HepG2 (cell line): ENCODE data around the gene MTX2. TPM values are rescaled to one million over a fixed set of nuclear protein-coding genes. Genes with fewer than 3 reads are reported as not detected.

Experiments
- BORCS8-MEF2B ChIP-seq: sonication (generic); formaldehyde crosslinking; IDR thresholded peaks from 2 replicates; pipeline ENCODE4 v1.8.0; 2022; ENCODE audit warnings: mild to moderate bottlenecking, missing genetic modification reagents
- CREM ChIP-seq, 2 experiments: sonication (generic) in 1 of 2; formaldehyde crosslinking in 1 of 2; IDR thresholded peaks; 2 replicates each; pipeline versions ENCODE4 v1.4.0 to v1.6.1; 2016 to 2020; ENCODE audit warnings: antibody characterized with exemption in 1 of 2, mild to moderate bottlenecking in 1 of 2, missing genetic modification reagents in 1 of 2
- GATA4 ChIP-seq: sonication (generic); IDR thresholded peaks from 2 replicates; pipeline ENCODE4 v1.6.1; 2016; ENCODE audit warnings: antibody characterized with exemption, low read depth, borderline replicate concordance
- JDP2 ChIP-seq: sonication (generic); formaldehyde crosslinking; IDR thresholded peaks from 2 replicates; pipeline ENCODE4 v1.8.1; 2022; ENCODE audit warnings: missing genetic modification reagents, borderline replicate concordance
- KDM5B ChIP-seq: sonication (generic); formaldehyde crosslinking; IDR thresholded peaks from 2 replicates; pipeline ENCODE4 v1.4.0; 2020; ENCODE audit warnings: missing genetic modification reagents, mild to moderate bottlenecking, borderline replicate concordance
- KLF9 ChIP-seq: IDR thresholded peaks from 2 replicates; pipeline ENCODE4 v1.6.1; 2016; ENCODE audit warnings: low read depth
- MEF2D ChIP-seq: sonication (generic); formaldehyde crosslinking; IDR thresholded peaks from 2 replicates; pipeline ENCODE4 v1.5.1; 2020; ENCODE audit warnings: mild to moderate bottlenecking, missing genetic modification reagents
- MLLT10 ChIP-seq: sonication (generic); formaldehyde crosslinking; IDR thresholded peaks from 2 replicates; pipeline ENCODE4 v1.4.0; 2020; ENCODE audit warnings: missing genetic modification reagents
- NFE2L1 ChIP-seq: sonication (generic); formaldehyde crosslinking; IDR thresholded peaks from 2 replicates; pipeline ENCODE4 v1.4.0; 2020; ENCODE audit warnings: missing genetic modification reagents, mild to moderate bottlenecking, borderline replicate concordance
- SMAD3 ChIP-seq: sonication (generic); formaldehyde crosslinking; IDR thresholded peaks from 2 replicates; pipeline ENCODE4 v1.4.0; 2020; ENCODE audit warnings: missing genetic modification reagents
- ZNF230 ChIP-seq: sonication (generic); formaldehyde crosslinking; IDR thresholded peaks from 2 replicates; pipeline ENCODE4 v1.4.0; 2020; ENCODE audit warnings: mild to moderate bottlenecking, missing genetic modification reagents
- ZNF296 ChIP-seq: sonication (generic); formaldehyde crosslinking; conservative IDR thresholded peaks from 2 replicates; pipeline ENCODE4 v1.5.0; 2020; ENCODE audit warnings: mild to moderate bottlenecking, missing genetic modification reagents
- ZNF549 ChIP-seq: sonication (generic); formaldehyde crosslinking; IDR thresholded peaks from 2 replicates; pipeline ENCODE4 v1.5.0; 2020; ENCODE audit warnings: missing genetic modification reagents
- ZNF660 ChIP-seq: sonication (generic); formaldehyde crosslinking; IDR thresholded peaks from 2 replicates; pipeline ENCODE4 v1.5.1; 2020; ENCODE audit warnings: mild to moderate bottlenecking, low read depth, missing genetic modification reagents, borderline replicate concordance
- polyA plus RNA-seq, 8 experiments: library from polyadenylated mRNA; depleted of rRNA in 3 of 8; stranded (reverse) in 7 of 8; unstranded in 1 of 8; fragments of >200 nt; fragmentation: Illumina TruSeq in 4 of 8; extraction: Trizol in 4 of 8; gene quantifications; 2 replicates each; pipeline versions ENCODE4 v1.2.1 to v1.2.3, GENCODE V29; 2011 to 2016; ENCODE audit warnings: low read depth in 4 of 8, missing spikeins in 1 of 8, mixed read lengths in 1 of 8; ENCODE audit not compliant: insufficient read depth in 1 of 8
- total RNA-seq, 5 experiments: library from RNA; depleted of rRNA; stranded (reverse); fragments of >200 nt; fragmentation: Illumina TruSeq; extraction: Trizol; gene quantifications; 2 replicates each; pipeline ENCODE4 v1.2.3, GENCODE V29; 2016; ENCODE audit warnings: low read depth in 1 of 5
- TF ChIP-seq, protein P1 (sequence below): sonication (generic); formaldehyde crosslinking; IDR thresholded peaks from 2 replicates; pipeline ENCODE4 v1.5.0; 2020; ENCODE audit warnings: mild to moderate bottlenecking, missing genetic modification reagents, borderline replicate concordance
- TF ChIP-seq, protein P2 (sequence below): sonication (generic); formaldehyde crosslinking; IDR thresholded peaks from 2 replicates; pipeline ENCODE4 v1.5.0; 2020; ENCODE audit warnings: mild to moderate bottlenecking, missing genetic modification reagents
- TF ChIP-seq, protein P3 (sequence below): sonication (generic); formaldehyde crosslinking; conservative IDR thresholded peaks from 2 replicates; pipeline ENCODE4 v1.4.0; 2020; ENCODE audit warnings: missing genetic modification reagents
- TF ChIP-seq, protein P4 (sequence below): sonication (generic); formaldehyde crosslinking; IDR thresholded peaks from 2 replicates; pipeline ENCODE4 v1.9.0; 2021; ENCODE audit warnings: missing genetic modification reagents, borderline replicate concordance

The MTX2 gene
- total and polyA plus RNA-seq, 2 of the 13 experiments (the other 11 are each of a cell fraction or from before 2014, with no cell fraction given), result 58.1 to 75.7 TPM

DNA sequence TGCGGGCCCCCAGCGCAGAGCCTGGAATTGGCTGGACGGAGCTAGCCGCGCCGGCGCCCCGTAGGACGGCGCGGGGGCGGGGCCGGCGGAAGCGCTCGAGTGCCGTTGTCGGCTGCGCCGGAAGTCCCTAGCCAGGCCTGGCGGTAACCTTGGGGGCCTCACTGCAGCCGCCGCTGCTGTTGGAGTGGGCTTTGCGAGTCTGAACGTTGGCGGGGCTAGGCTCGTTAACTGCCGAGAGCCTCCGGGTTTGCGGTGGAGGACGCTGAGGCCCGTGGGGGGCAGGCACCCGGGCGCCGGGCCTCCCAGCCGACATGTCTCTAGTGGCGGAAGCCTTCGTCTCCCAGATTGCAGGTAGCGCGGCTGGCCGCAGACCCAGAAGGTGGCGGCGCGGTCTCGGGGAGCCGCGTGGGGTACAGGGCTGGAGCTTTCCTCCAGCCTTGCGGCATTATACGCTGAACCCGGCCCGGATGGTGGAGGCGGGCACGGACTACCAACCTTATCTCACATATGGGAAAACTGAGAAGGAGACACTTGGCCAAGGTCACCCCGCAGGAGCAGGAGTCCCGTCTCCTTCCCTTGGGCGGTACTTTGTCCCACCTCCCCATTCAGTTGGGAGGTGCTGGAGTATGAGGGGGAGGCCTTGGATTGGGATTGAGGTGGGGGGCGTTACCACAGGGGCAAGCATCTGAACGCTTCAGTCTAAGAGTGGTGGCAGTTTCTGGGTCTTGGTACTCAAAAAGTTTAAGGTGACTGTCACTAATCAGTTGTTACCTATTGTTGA, at the start of gene MTX2 (continued):
- TF ChIP-seq ZNF549 (CRISPR knock-in tag) (no peak), KLF9 (peak; percentile 64; the same call in 1 of the 2 replicates), NFE2L1 (no peak; the same call in 1 of the 2 replicates), MLLT10 (0 out of 2 replicates have a peak, but pooled peaks have one; percentile 23), ZNF296 (CRISPR knock-in tag) (no peak; the same call in 1 of the 2 replicates), SMAD3 (CRISPR knock-in tag) (peak; percentile 81), JDP2 (CRISPR knock-in tag) (peak; percentile 29; the same call in 1 of the 2 replicates), BORCS8-MEF2B (CRISPR knock-in tag) (peak; percentile 95), MEF2D (CRISPR knock-in tag) (peak; percentile 92), ZNF230 (CRISPR knock-in tag) (peak; percentile 80), KDM5B (CRISPR knock-in tag) (peak; percentile 100), CREM (IDR thresholded peaks at IDR 0.05) (peak; percentile 51; the same call in 1 of the 2 replicates), CREM (CRISPR knock-in tag; IDR thresholded peaks at IDR 0.05) (no peak; the same call in 1 of the 2 replicates), ZNF660 (no peak), GATA4 (no peak)
- TF ChIP-seq, protein P1, sequence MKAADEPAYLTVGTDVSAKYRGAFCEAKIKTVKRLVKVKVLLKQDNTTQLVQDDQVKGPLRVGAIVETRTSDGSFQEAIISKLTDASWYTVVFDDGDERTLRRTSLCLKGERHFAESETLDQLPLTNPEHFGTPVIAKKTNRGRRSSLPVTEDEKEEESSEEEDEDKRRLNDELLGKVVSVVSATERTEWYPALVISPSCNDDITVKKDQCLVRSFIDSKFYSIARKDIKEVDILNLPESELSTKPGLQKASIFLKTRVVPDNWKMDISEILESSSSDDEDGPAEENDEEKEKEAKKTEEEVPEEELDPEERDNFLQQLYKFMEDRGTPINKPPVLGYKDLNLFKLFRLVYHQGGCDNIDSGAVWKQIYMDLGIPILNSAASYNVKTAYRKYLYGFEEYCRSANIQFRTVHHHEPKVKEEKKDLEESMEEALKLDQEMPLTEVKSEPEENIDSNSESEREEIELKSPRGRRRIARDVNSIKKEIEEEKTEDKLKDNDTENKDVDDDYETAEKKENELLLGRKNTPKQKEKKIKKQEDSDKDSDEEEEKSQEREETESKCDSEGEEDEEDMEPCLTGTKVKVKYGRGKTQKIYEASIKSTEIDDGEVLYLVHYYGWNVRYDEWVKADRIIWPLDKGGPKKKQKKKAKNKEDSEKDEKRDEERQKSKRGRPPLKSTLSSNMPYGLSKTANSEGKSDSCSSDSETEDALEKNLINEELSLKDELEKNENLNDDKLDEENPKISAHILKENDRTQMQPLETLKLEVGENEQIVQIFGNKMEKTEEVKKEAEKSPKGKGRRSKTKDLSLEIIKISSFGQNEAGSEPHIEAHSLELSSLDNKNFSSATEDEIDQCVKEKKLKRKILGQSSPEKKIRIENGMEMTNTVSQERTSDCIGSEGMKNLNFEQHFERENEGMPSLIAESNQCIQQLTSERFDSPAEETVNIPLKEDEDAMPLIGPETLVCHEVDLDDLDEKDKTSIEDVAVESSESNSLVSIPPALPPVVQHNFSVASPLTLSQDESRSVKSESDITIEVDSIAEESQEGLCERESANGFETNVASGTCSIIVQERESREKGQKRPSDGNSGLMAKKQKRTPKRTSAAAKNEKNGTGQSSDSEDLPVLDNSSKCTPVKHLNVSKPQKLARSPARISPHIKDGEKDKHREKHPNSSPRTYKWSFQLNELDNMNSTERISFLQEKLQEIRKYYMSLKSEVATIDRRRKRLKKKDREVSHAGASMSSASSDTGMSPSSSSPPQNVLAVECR, result peak; percentile 96
- TF ChIP-seq, protein P2, sequence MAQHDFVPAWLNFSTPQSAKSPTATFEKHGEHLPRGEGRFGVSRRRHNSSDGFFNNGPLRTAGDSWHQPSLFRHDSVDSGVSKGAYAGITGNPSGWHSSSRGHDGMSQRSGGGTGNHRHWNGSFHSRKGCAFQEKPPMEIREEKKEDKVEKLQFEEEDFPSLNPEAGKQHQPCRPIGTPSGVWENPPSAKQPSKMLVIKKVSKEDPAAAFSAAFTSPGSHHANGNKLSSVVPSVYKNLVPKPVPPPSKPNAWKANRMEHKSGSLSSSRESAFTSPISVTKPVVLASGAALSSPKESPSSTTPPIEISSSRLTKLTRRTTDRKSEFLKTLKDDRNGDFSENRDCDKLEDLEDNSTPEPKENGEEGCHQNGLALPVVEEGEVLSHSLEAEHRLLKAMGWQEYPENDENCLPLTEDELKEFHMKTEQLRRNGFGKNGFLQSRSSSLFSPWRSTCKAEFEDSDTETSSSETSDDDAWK (CRISPR knock-in tag), result no peak
- TF ChIP-seq, protein P3, sequence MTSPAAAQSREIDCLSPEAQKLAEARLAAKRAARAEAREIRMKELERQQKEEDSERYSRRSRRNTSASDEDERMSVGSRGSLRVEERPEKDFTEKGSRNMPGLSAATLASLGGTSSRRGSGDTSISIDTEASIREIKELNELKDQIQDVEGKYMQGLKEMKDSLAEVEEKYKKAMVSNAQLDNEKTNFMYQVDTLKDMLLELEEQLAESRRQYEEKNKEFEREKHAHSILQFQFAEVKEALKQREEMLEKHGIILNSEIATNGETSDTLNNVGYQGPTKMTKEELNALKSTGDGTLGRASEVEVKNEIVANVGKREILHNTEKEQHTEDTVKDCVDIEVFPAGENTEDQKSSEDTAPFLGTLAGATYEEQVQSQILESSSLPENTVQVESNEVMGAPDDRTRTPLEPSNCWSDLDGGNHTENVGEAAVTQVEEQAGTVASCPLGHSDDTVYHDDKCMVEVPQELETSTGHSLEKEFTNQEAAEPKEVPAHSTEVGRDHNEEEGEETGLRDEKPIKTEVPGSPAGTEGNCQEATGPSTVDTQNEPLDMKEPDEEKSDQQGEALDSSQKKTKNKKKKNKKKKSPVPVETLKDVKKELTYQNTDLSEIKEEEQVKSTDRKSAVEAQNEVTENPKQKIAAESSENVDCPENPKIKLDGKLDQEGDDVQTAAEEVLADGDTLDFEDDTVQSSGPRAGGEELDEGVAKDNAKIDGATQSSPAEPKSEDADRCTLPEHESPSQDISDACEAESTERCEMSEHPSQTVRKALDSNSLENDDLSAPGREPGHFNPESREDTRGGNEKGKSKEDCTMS (CRISPR knock-in tag), result no peak
- TF ChIP-seq, protein P4, sequence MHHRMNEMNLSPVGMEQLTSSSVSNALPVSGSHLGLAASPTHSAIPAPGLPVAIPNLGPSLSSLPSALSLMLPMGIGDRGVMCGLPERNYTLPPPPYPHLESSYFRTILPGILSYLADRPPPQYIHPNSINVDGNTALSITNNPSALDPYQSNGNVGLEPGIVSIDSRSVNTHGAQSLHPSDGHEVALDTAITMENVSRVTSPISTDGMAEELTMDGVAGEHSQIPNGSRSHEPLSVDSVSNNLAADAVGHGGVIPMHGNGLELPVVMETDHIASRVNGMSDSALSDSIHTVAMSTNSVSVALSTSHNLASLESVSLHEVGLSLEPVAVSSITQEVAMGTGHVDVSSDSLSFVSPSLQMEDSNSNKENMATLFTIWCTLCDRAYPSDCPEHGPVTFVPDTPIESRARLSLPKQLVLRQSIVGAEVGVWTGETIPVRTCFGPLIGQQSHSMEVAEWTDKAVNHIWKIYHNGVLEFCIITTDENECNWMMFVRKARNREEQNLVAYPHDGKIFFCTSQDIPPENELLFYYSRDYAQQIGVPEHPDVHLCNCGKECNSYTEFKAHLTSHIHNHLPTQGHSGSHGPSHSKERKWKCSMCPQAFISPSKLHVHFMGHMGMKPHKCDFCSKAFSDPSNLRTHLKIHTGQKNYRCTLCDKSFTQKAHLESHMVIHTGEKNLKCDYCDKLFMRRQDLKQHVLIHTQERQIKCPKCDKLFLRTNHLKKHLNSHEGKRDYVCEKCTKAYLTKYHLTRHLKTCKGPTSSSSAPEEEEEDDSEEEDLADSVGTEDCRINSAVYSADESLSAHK (CRISPR knock-in tag), result 0 out of 2 replicates have a peak, but pooled peaks have one; percentile 26
